Neural progenitor cell (in vitro differentiated cells): Measurements from ENCODE around the gene GCSAML. TPM values are rescaled to one million over a fixed set of nuclear protein-coding genes. Genes with fewer than 3 reads are reported as not detected.
A peak's percentile ranks its signal among the peaks of the same experiment; 100 is the strongest.

ENCODE experiments used
- DNase-seq: peaks from one replicate; pipeline ENCODE4 v3.0.0-alpha.2; 2016; ENCODE audit warnings: low spot score
- H2AFZ ChIP-seq: fragments of 200-600 bp; sonication (generic); replicated peaks from 2 replicates; pipeline ENCODE4 v1.6.1; 2016; ENCODE audit warnings: antibody characterized with exemption
- H3F3A ChIP-seq: fragments of 200-600 bp; sonication (generic); 2 replicates; pipeline ENCODE4 v1.6.1; 2016; ENCODE audit warnings: antibody characterized with exemption, low read depth
- H3K27ac ChIP-seq: fragments of 200-600 bp; sonication (generic); 2 replicates; pipeline ENCODE4 v1.5.1; 2016; ENCODE audit warnings: mild to moderate bottlenecking
- H3K27me3 ChIP-seq: fragments of 200-600 bp; sonication (generic); 2 replicates; pipeline ENCODE4 v1.6.1; 2016; ENCODE audit warnings: mild to moderate bottlenecking, moderate library complexity
- H3K36me3 ChIP-seq: fragments of 200-600 bp; sonication (generic); 2 replicates; pipeline ENCODE4 v1.5.1; 2016
- H3K4me1 ChIP-seq: fragments of 200-600 bp; sonication (generic); 2 replicates; pipeline ENCODE4 v1.6.1; 2016; ENCODE audit warnings: mixed run types
- H3K4me2 ChIP-seq: fragments of 200-600 bp; sonication (generic); 2 replicates; pipeline ENCODE4 v1.6.1; 2016
- H3K4me3 ChIP-seq: fragments of 200-600 bp; sonication (generic); 2 replicates; pipeline ENCODE4 v1.5.1; 2016
- H3K79me2 ChIP-seq: fragments of 200-600 bp; sonication (generic); 2 replicates; pipeline ENCODE4 v1.6.1; 2016; ENCODE audit warnings: low read depth
- H3K9ac ChIP-seq: fragments of 200-600 bp; sonication (generic); 2 replicates; pipeline ENCODE4 v1.6.1; 2016
- H3K9me3 ChIP-seq: fragments of 200-600 bp; sonication (generic); 2 replicates; pipeline ENCODE4 v1.5.1; 2016; ENCODE audit warnings: low read depth
- H4K20me1 ChIP-seq: fragments of 200-600 bp; sonication (generic); 2 replicates; pipeline ENCODE4 v1.6.1; 2016; ENCODE audit warnings: low read depth
- H3K27ac Mint-ChIP-seq: 3 replicates; pipeline ENCODE4 v1.8.0; 2021; ENCODE audit warnings: mixed read lengths
- H3K27me3 Mint-ChIP-seq: 2 replicates; pipeline ENCODE4 v1.8.0; 2022; ENCODE audit warnings: low read depth, mild to moderate bottlenecking, inconsistent platforms, moderate library complexity, mixed read lengths; ENCODE audit not compliant: insufficient read depth
- H3K36me3 Mint-ChIP-seq: 3 replicates; pipeline ENCODE4 v1.8.0; 2021; ENCODE audit warnings: mixed read lengths
- H3K4me1 Mint-ChIP-seq: 3 replicates; pipeline ENCODE4 v1.8.0; 2021; ENCODE audit warnings: mixed read lengths
- H3K4me3 Mint-ChIP-seq: 3 replicates; pipeline ENCODE4 v1.8.0; 2021; ENCODE audit warnings: mild to moderate bottlenecking, moderate library complexity, mixed read lengths
- H3K9me3 Mint-ChIP-seq: 3 replicates; pipeline ENCODE4 v1.8.0; 2020; ENCODE audit warnings: mixed read lengths
- CTCF ChIP-seq: fragments of 200-600 bp; sonication (generic); IDR thresholded peaks from 2 replicates; pipeline ENCODE4 v1.5.1; 2017; ENCODE audit warnings: antibody characterized with exemption, mild to moderate bottlenecking
- EZH2 ChIP-seq: fragments of 200-600 bp; sonication (generic); IDR thresholded peaks from 2 replicates; pipeline ENCODE4 v1.6.1; 2017; ENCODE audit warnings: antibody characterized with exemption, mild to moderate bottlenecking, moderate library complexity
- EZH2phosphoT487 ChIP-seq: fragments of 200-600 bp; sonication (generic); IDR thresholded peaks from 2 replicates; pipeline ENCODE4 v1.6.1; 2017; ENCODE audit warnings: antibody characterized with exemption
- total RNA-seq: library from RNA; depleted of rRNA; stranded (reverse); fragments of >200 nt; gene quantifications from 2 replicates; pipeline ENCODE4 v1.2.3, GENCODE V29; 2015; ENCODE audit warnings: low replicate concordance

GCSAML gene
- total RNA-seq, 1 donor from 2014 or later: not detected

DNA sequence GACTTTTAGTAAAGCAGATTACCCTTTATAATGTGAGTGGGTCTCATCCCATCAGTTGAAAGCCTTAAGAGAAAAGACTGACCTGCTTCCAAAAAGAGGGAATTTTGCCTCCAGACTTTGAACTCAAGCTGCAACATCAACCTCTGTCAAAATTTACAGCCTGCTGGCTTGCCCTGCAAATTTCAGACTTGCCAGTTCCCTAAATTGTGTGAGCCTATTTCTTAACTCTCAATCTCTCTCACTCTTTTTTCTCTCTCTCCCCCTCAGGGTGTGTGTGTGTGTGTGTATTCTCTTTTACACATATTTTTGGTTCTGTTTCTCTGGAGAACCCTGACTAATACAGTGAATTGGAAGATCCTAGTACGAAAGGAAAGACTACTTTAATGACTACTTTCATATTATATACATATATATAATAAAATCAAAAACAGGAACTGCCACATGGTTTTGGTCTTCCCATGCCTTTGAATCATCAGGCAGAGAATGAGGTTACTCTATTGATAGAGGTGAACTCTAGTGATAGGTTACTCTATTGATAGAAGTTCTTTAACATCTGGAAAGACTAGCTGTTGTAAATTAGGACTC lies 19.1 kb upstream of the GCSAML start:
- Histone ChIP-seq H2AFZ (no peak overlapping the region), H3K27me3 (no peaks in the 10 kb centered on the region), H3K4me3 (no peak overlapping the region), H3K4me1 (no peaks in the 10 kb centered on the region), H4K20me1 (no peaks in the 10 kb centered on the region), H3F3A (no peaks in the 10 kb centered on the region), H3K36me3 (no peaks in the 10 kb centered on the region), H3K79me2 (no peaks in the 10 kb centered on the region), H3K9ac (no peak overlapping the region), H3K27ac (no peak overlapping the region), H3K9me3 (no peaks in the 10 kb centered on the region), H3K4me2 (no peak overlapping the region)
- H3K4me1 Mint-ChIP-seq: no peaks in the 10 kb centered on the region
- peaks cover 2% of the 10 kb centered on the region for H3K27me3 Mint-ChIP-seq
- no peaks in the 10 kb centered on the region for H3K36me3 Mint-ChIP-seq
- no peak overlapping the region for H3K27ac Mint-ChIP-seq
- no peak overlapping the region for H3K4me3 Mint-ChIP-seq
- H3K9me3 Mint-ChIP-seq: peaks cover 3% of the 10 kb centered on the region
- no peak for DNase-seq
- TF ChIP-seq CTCF (no peak), EZH2phosphoT487 (no peak), EZH2 (no peak)

GRCh38 chr1:247530785-247531184 lies 18.1 kb upstream of the GCSAML start:
- Histone ChIP-seq H3K4me2 (no peak overlapping the region), H3K4me1 (no peaks in the 10 kb centered on the region), H3K36me3 (no peaks in the 10 kb centered on the region), H3F3A (no peaks in the 10 kb centered on the region), H4K20me1 (no peaks in the 10 kb centered on the region), H3K79me2 (no peaks in the 10 kb centered on the region), H3K4me3 (no peak overlapping the region), H2AFZ (no peak overlapping the region), H3K9me3 (no peaks in the 10 kb centered on the region), H3K9ac (no peak overlapping the region), H3K27ac (no peak overlapping the region), H3K27me3 (no peaks in the 10 kb centered on the region)
- H3K36me3 Mint-ChIP-seq: no peaks in the 10 kb centered on the region
- no peak for TF ChIP-seq EZH2
- no peak for TF ChIP-seq EZH2phosphoT487
- no peak for TF ChIP-seq CTCF
- H3K4me3 Mint-ChIP-seq: no peak overlapping the region
- H3K9me3 Mint-ChIP-seq: peaks cover 5% of the 10 kb centered on the region
- peaks cover 2% of the 10 kb centered on the region for H3K27me3 Mint-ChIP-seq
- no peak for DNase-seq
- H3K4me1 Mint-ChIP-seq: no peaks in the 10 kb centered on the region
- no peak overlapping the region for H3K27ac Mint-ChIP-seq

- Histone ChIP-seq H3K36me3 (no peaks in the 10 kb centered on the region), H3F3A (no peaks in the 10 kb centered on the region), H3K9ac (no peak overlapping the region), H3K79me2 (no peaks in the 10 kb centered on the region), H3K27ac (no peak overlapping the region), H3K4me2 (no peak overlapping the region), H3K4me1 (no peaks in the 10 kb centered on the region), H3K27me3 (no peaks in the 10 kb centered on the region), H3K9me3 (no peaks in the 10 kb centered on the region), H3K4me3 (no peak overlapping the region), H2AFZ (no peak overlapping the region), H4K20me1 (no peaks in the 10 kb centered on the region)
- TF ChIP-seq EZH2phosphoT487: no peak
- peak; percentile 6 for TF ChIP-seq CTCF
- no peak for TF ChIP-seq EZH2
- Mint-ChIP-seq H3K4me1 (no peaks in the 10 kb centered on the region), H3K36me3 (no peaks in the 10 kb centered on the region), H3K27me3 (peaks cover 2% of the 10 kb centered on the region), H3K9me3 (peaks cover 5% of the 10 kb centered on the region), H3K4me3 (no peak overlapping the region), H3K27ac (no peak overlapping the region)
- no peak for DNase-seq
Observed at GRCh38 chr1:247531937-247532336, 17.0 kb upstream of the GCSAML start.
